GM12865 (cell line): ENCODE results near the gene CLNK.

Experiments used
- DNase-seq: peaks from one replicate; pipeline ENCODE4 v3.0.0; 2010; ENCODE audit warnings: low read depth
- H3K4me3 ChIP-seq: 2 replicates; pipeline ENCODE4 v1.5.1; 2011; ENCODE audit warnings: mild to moderate bottlenecking, low read depth, low read length, control low read depth
- TF ChIP-seq, protein P1 (sequence below): IDR thresholded peaks from 2 replicates; pipeline ENCODE4 v1.5.1; 2011; ENCODE audit warnings: low read length, control low read depth, low read depth, inconsistent platforms; ENCODE audit not compliant: insufficient read depth; ENCODE audit errors: missing control alignments

CLNK gene

DNA sequence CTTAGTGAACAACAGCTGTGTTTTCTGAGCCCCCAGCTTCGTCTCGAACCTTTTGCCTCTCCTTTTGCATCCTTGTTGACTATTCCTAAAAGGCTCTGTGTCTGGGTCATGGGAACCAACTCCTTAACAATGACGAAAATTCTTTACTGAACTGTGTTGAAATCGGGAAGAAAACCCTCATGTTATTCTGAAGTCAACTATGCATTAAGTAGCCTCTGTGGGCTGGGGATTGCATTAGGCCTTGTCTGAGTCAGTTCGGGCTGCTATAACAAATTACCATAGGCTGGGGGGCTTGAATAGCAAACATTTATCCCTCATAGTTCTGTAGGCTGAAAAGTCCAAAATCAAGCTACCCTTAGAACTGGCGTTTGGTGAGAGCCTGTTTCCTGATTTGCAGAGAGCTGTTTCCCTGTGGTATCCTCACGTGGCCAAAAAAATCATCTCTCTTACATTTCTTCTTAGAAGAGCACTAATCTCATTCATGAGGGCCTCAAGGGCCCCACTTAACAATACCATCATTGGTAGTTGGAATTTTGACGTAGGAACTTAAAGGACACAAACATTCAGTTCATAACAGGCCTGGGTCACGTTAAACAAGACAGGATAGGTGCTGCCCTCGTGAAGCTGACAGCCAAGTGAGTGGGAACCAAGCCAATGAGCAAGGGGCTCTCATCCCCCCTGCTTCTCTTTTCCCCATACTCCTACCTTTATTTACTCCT is 75.9 kb downstream of the CLNK start:
- H3K4me3 ChIP-seq = no peak overlapping the region
- TF ChIP-seq, protein P1, sequence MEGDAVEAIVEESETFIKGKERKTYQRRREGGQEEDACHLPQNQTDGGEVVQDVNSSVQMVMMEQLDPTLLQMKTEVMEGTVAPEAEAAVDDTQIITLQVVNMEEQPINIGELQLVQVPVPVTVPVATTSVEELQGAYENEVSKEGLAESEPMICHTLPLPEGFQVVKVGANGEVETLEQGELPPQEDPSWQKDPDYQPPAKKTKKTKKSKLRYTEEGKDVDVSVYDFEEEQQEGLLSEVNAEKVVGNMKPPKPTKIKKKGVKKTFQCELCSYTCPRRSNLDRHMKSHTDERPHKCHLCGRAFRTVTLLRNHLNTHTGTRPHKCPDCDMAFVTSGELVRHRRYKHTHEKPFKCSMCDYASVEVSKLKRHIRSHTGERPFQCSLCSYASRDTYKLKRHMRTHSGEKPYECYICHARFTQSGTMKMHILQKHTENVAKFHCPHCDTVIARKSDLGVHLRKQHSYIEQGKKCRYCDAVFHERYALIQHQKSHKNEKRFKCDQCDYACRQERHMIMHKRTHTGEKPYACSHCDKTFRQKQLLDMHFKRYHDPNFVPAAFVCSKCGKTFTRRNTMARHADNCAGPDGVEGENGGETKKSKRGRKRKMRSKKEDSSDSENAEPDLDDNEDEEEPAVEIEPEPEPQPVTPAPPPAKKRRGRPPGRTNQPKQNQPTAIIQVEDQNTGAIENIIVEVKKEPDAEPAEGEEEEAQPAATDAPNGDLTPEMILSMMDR = no peak
- no peak for DNase-seq

DNA sequence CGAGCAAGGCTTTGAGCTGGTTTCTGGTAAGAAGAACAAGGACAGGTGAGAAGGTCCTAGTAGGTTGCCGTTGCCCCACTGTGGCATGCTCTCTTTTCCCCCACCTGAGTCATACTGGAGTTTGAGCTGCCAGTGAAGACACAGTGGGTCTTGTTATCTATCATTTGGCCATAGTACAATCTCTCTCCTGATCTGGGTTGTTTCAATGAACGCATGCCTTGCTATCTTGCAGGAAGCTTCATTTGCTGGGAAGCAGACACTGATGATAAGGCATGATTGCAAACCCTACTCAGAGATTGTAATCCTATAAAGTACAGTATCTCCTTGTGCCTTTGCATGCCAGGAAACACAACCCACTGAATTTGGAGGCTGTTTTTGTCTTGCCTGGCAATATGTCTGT is 77.4 kb downstream of the CLNK start:
- no peak overlapping the region for H3K4me3 ChIP-seq
- TF ChIP-seq, protein P1 = no peak
- no peak for DNase-seq

DNA sequence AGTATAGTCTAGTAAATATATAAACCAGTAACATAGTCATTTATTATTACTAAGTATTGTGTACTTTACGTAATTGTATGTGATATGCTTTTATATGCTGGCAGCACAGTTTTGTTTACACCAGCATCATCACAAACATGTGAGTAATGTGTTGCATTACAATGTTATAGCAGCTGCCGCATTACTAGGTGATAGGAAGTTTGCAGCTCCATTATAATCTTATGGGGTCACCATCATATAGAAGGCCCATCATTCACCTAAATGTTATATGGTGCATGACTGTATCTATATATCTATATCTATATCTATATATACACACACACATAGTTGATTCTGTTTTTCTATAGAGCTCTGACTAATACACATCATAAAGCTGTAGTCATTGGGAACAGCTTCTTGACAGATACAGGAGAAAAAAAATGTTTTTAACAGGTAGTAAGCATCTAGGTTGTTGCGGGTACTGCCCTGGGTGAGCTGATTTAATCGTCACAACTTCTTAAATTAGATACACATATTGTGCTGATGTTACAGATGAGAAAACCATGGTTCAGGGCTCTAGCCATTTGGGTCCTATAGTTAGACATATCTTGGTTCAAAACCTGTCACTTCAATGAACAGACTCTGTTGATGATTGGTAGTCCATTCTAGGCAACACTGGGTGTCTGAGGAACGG is 77.9 kb downstream of the CLNK start:
- H3K4me3 ChIP-seq = no peak overlapping the region
- no peak for DNase-seq
- TF ChIP-seq, protein P1 = no peak

DNA sequence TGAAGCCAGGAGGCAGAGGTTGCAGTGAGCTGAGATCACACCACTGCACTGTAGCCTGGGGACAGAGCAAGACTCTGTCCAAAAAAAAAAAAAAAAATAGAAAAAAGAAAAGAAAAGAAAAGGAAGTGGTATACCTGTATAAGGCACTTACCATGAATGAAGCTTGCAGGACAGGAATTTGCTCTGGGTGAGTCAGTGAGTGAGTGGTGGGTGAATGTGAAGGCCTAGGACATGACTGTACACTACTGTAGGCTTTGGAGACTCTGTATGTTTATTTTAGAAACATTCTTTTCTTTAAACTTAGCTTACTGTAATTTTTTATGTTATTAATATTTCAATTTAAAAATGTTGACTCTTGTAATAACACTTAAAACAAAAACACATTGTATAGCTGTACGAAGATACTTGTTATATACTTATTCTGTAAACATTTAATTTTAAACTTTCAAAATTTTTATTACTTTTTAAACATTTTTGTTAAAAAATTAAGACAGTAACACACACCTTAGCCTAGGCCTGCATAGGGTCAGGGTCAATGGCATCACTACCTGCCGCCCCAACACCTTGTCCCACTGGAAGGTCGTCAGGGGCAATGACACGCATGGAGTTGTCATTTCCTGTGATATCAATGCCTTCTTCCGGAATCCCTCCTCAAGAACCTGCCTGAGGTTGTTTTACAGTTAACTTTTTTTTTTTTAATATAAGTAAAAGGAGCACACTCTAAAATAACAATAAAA is 78.7 kb downstream of the CLNK start:
- DNase-seq = no peak
- TF ChIP-seq, protein P1 = no peak
- H3K4me3 ChIP-seq = no peak overlapping the region

DNA sequence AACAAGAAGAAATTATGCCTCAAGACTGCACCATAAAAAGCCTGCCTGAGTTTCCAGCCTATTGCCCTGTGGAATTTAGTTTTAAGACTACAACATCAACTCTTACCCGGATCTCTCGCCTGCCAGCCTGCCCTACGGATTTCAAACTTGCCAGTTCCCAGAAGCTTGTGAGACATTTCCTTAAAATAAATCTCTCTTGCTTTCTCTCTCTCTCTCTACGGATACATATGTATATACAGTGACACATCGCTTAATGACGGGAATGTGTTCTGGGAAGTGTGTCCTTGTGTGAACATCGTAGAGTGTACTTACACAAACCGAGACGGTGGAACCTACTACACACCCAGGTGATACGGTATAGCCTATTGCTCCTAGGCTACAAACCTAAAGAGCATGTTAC is 79.5 kb downstream of the CLNK start:
- no peak for DNase-seq
- no peak overlapping the region for H3K4me3 ChIP-seq
- TF ChIP-seq, protein P1 = no peak

DNA sequence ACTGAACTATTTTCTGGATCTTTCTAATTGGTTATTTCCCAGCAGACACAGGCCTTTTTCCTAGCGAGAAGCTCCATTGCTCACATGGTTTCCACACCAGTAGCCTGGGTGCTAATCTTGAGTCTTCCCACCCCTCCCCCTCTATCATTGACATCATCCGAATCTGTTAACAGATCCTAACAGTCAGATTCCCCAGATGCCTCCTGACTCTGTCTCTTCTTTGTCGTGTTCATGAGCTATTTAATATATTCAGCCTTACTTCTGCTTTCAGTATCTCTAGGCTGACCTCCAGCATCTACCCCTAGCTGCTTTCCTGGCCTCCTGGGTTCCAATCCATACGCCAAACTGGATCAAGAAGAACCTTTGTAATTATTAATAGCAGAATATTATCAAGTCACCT is 85.0 kb downstream of the CLNK start:
- TF ChIP-seq, protein P1 = no peak
- no peak for DNase-seq
- H3K4me3 ChIP-seq = no peak overlapping the region
